HL-60 (cell line): ENCODE results near the gene NFYA.

ENCODE experiments used
- DNase-seq, 2 experiments: peaks; one replicate each; pipeline ENCODE4 v3.0.0-alpha.2; 2010 to 2020; ENCODE audit warnings: low read depth in 1 of 2, low spot score in 1 of 2
- H3K27ac ChIP-seq: fragments of 250-450 bp; sonication (Bioruptor Pico); replicated peaks from 2 replicates; pipeline ENCODE4 v1.5.1; 2020; ENCODE audit warnings: mild to moderate bottlenecking, moderate library complexity
- H3K27me3 ChIP-seq: fragments of 250-450 bp; sonication (Bioruptor Pico); 2 replicates; pipeline ENCODE4 v1.5.1; 2021; ENCODE audit warnings: mild to moderate bottlenecking, moderate library complexity; ENCODE audit not compliant: insufficient read depth, poor library complexity, severe bottlenecking
- H3K4me3 ChIP-seq: replicated peaks from 2 replicates; pipeline ENCODE4 v1.5.1; 2011; ENCODE audit warnings: mild to moderate bottlenecking, control low read depth, low read length; ENCODE audit not compliant: insufficient read depth
- GABPA ChIP-seq: IDR thresholded peaks from 2 replicates; pipeline ENCODE4 v1.6.1; 2012; ENCODE audit warnings: low read depth
- POLR2AphosphoS5 ChIP-seq: IDR thresholded peaks from 2 replicates; pipeline ENCODE4 v1.6.1; 2012; ENCODE audit warnings: low read depth
- REST ChIP-seq: IDR thresholded peaks from 2 replicates; pipeline ENCODE4 v1.6.1; 2012; ENCODE audit warnings: low read depth; ENCODE audit not compliant: insufficient replicate concordance
- SPI1 ChIP-seq: IDR thresholded peaks from 2 replicates; pipeline ENCODE4 v1.6.1; 2012; ENCODE audit warnings: low read depth, mild to moderate bottlenecking, borderline replicate concordance
- TF ChIP-seq, protein P1 (sequence below): IDR thresholded peaks from one replicate; pipeline ENCODE4 v1.5.1; 2011; ENCODE audit warnings: low read length, control low read depth, inconsistent platforms; ENCODE audit not compliant: insufficient read depth

The NFYA gene

GRCh38 chr6:41075651-41076626 lies 3.2 kb downstream of the NFYA start:
- Histone ChIP-seq H3K27me3 (no peaks in the 10 kb centered on the region), H3K27ac (no peak overlapping the region), H3K4me3 (no peak overlapping the region)
- DNase-seq = no peak
- TF ChIP-seq GABPA (no peak), POLR2AphosphoS5 (no peak), REST (no peak), SPI1 (no peak)
- TF ChIP-seq, protein P1, sequence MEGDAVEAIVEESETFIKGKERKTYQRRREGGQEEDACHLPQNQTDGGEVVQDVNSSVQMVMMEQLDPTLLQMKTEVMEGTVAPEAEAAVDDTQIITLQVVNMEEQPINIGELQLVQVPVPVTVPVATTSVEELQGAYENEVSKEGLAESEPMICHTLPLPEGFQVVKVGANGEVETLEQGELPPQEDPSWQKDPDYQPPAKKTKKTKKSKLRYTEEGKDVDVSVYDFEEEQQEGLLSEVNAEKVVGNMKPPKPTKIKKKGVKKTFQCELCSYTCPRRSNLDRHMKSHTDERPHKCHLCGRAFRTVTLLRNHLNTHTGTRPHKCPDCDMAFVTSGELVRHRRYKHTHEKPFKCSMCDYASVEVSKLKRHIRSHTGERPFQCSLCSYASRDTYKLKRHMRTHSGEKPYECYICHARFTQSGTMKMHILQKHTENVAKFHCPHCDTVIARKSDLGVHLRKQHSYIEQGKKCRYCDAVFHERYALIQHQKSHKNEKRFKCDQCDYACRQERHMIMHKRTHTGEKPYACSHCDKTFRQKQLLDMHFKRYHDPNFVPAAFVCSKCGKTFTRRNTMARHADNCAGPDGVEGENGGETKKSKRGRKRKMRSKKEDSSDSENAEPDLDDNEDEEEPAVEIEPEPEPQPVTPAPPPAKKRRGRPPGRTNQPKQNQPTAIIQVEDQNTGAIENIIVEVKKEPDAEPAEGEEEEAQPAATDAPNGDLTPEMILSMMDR = no peak

DNA sequence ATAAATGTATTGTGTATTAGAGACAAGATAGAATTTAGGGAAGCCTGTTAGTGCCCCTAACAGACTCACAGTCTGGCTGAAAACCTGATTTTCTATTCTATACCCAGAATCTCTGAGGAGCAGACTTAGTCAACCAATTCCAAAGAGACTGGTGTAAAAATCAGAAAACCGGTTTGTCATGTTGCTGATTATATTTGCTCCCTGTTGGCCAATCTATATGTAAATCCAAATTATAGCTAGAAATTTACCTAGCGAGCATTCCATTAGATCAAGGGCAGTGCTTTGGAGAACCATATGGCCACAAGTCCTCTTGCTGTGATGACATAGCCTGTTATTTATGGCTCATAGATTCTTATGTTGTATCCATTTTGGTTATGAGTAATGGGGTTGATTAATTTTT lies 4.8 kb downstream of the NFYA start:
- Histone ChIP-seq H3K4me3 (no peak overlapping the region), H3K27me3 (no peaks in the 10 kb centered on the region), H3K27ac (no peak overlapping the region)
- TF ChIP-seq, protein P1 = no peak
- no peak for TF ChIP-seq GABPA
- no peak for TF ChIP-seq REST
- TF ChIP-seq POLR2AphosphoS5 = no peak
- TF ChIP-seq SPI1 = no peak
- no peak for DNase-seq

DNA sequence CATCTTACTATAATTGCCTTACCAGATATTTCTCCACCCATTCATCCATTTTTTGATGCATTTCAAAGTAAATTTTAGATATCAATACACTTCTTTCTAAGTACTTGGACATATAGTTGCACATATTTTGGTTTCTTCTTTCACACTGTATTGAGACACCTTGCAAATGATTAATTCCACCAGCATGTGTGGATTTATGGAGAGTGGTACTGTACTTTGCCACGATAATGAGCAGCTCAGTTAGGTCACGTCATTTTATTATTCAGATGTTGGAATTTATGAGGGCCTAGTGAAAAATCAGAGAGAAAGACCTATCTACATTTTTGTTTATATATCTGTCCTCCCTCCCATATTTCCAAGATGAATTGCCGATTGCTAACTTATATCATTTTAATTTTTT lies 5.3 kb downstream of the NFYA start:
- Histone ChIP-seq H3K4me3 (no peak overlapping the region), H3K27me3 (no peaks in the 10 kb centered on the region), H3K27ac (no peak overlapping the region)
- no peak for DNase-seq
- TF ChIP-seq GABPA (no peak), POLR2AphosphoS5 (no peak), SPI1 (no peak), REST (no peak)
- TF ChIP-seq, protein P1 = no peak
